ENCODE measurements around the gene TRIM65. TPM values are rescaled to one million over a fixed set of nuclear protein-coding genes. Genes with fewer than 3 reads are reported as not detected.

Gene TRIM65
- total and polyA plus RNA-seq, 2 of the 13 experiments (the other 11 are each of a cell fraction or from before 2014, with no cell fraction given), result 10.3 to 22.4 TPM

GRCh38 chr17:75925912-75926311, 29.2 kb upstream of the TRIM65 start:
- intact Hi-C loops (cut with micrococcal nuclease; ENCODE audit: unreplicated experiment) (no loop called here), in situ Hi-C loops (cut with HindIII; ENCODE audit: extremely low pct_ligation_motif_present, low pct_unique_long_range_greater_than_20kb) (no loop called here)
- 88% methylated on average over 12 of the region's 15 CpGs for WGBS (ENCODE audit: low lambda C conversion rate)
- no peaks in the 10 kb centered on the region for H3K27me3 ChIP-seq (ENCODE audit: control insufficient read depth in 1 of 2, insufficient read depth in 2 of 2, low read length in 2 of 2)
- H4K20me1 ChIP-seq (ENCODE audit: insufficient read depth, low read length), result no peaks in the 10 kb centered on the region
- H2AFZ ChIP-seq (ENCODE audit: low read length), result no peak overlapping the region
- no peak for DNase-seq (ENCODE audit: low spot score)
- TF ChIP-seq ZNF841 (CRISPR knock-in tag; IDR thresholded peaks at IDR 0.05; ENCODE audit: borderline replicate concordance) (no peak), ZNF274 (CRISPR knock-in tag; IDR thresholded peaks at IDR 0.05) (no peak), MAFF (IDR thresholded peaks at IDR 0.05; ENCODE audit: low read depth, low read length) (no peak), DMTF1 (CRISPR knock-in tag; IDR thresholded peaks at IDR 0.05) (no peak), LCORL (IDR thresholded peaks at IDR 0.05) (no peak), LCORL (CRISPR knock-in tag; IDR thresholded peaks at IDR 0.05) (no peak), ISX (CRISPR knock-in tag; conservative IDR thresholded peaks at IDR 0.05) (no peak), ZBTB14 (CRISPR knock-in tag; IDR thresholded peaks at IDR 0.05) (no peak), ZNF292 (CRISPR knock-in tag; IDR thresholded peaks at IDR 0.05; ENCODE audit: borderline replicate concordance, low read depth) (no peak), LRRFIP1 (CRISPR knock-in tag; conservative IDR thresholded peaks at IDR 0.05) (no peak), SMAD9 (CRISPR knock-in tag; IDR thresholded peaks at IDR 0.05) (no peak), PRMT3 (CRISPR knock-in tag; IDR thresholded peaks at IDR 0.05; ENCODE audit: borderline replicate concordance, low read depth) (no peak), GFI1 (CRISPR knock-in tag; IDR thresholded peaks at IDR 0.05; ENCODE audit: borderline replicate concordance) (no peak), GTF2F1 (IDR thresholded peaks at IDR 0.05; ENCODE audit: low read length) (no peak)
- no peak for ATAC-seq
- ChIA-PET CTCF (ENCODE audit: low intra/inter-chr PET ratio, low total read pairs) (interaction anchor here (0.9 to 1.4 kb wide), 2 partner anchors 21 to 77 kb away, joined by 3 to 4 read pairs; partner anchors contain the start of gene MRPL38), POLR2A (interaction anchor here (1.2 to 3.4 kb wide), 2 partner anchors 21 to 78 kb away, joined by 4 to 21 read pairs; partner anchors contain the start of gene MRPL38)
- H3K36me3 ChIP-seq (replicated peaks in 1 of 2; ENCODE audit: control insufficient read depth in 1 of 2, insufficient read depth in 2 of 2, low read length in 2 of 2), result no peaks in the 10 kb centered on the region
- no peak for FAIRE-seq
- no peaks in the 10 kb centered on the region for H3K79me2 ChIP-seq (ENCODE audit: insufficient read depth, low read length)
- H3K4me2 ChIP-seq (ENCODE audit: low read depth, low read length), result no peak overlapping the region
- H3K9ac ChIP-seq (ENCODE audit: insufficient read depth, low read depth, low read length), result no peak overlapping the region
- no peaks in the 10 kb centered on the region for H3K9me3 ChIP-seq (ENCODE audit: low read length)
- H3K4me3 ChIP-seq (replicated peaks in 1 of 3; ENCODE audit: insufficient read depth in 1 of 3, low read depth in 2 of 3, low read length in 3 of 3), result no peak overlapping the region
- no TSS peak for BruUV-seq (replicated peaks)
- no peak overlapping the region for H3K27ac ChIP-seq (ENCODE audit: extremely low read length, insufficient read depth, low read length)
- H3K4me1 ChIP-seq (ENCODE audit: insufficient read depth, low read length), result peaks cover 42% of the 10 kb centered on the region

All from HepG2 (cell line).